GM18505 (cell line): Measurements from ENCODE around the gene SAMHD1.
"Not testable (repeated sequence)": the region's sequence is repeated elsewhere in the genome, so short reads cannot be mapped to it uniquely, and the experiment has no call there.

Experiments
- ATAC-seq: cut with Tn5 transposase; IDR thresholded peaks from one replicate; pipeline ENCODE4 v1.9.1; 2021; ENCODE audit not compliant: unreplicated experiment
- POLR2A ChIP-seq: IDR thresholded peaks from 4 replicates; pipeline ENCODE4 v1.6.1; 2011; ENCODE audit warnings: borderline replicate concordance; ENCODE audit not compliant: insufficient read depth, insufficient read length; ENCODE audit errors: extremely low read depth

Gene SAMHD1

GRCh38 chr20:36951198-36951978 is at the start of gene SAMHD1:
Gene SAMHD1 (minus strand): TSS chr20:36951708. CDS start chr20:36951643, 65 bp downstream.
- ATAC-seq, result peak; percentile 80
- peak; percentile 81 for TF ChIP-seq POLR2A

- not testable (repeated sequence) for ATAC-seq
These were observed 48.7 kb upstream of the SAMHD1 start for GRCh38 chr20:37000171-37000570.

GRCh38 chr20:36998652-36999051 is 47.1 kb upstream of the SAMHD1 start:
- TF ChIP-seq POLR2A, result no peak
- no peak for ATAC-seq

GRCh38 chr20:36997121-36997520 is 45.6 kb upstream of the SAMHD1 start:
- no peak for TF ChIP-seq POLR2A
- ATAC-seq, result no peak

- not testable (repeated sequence) for ATAC-seq
These were observed 42.7 kb upstream of the SAMHD1 start for GRCh38 chr20:36994221-36994620.

GRCh38 chr20:36992802-36993334 is 41.4 kb upstream of the SAMHD1 start:
- no peak for ATAC-seq
- TF ChIP-seq POLR2A, result no peak

GRCh38 chr20:36991703-36992102 is 40.2 kb upstream of the SAMHD1 start:
- ATAC-seq, result no peak
- TF ChIP-seq POLR2A, result no peak

- ATAC-seq, result no peak
- no peak for TF ChIP-seq POLR2A
These were observed 38.3 kb upstream of the SAMHD1 start for GRCh38 chr20:36989797-36990196.

GRCh38 chr20:36988494-36988966 is 37.0 kb upstream of the SAMHD1 start:
- no peak for ATAC-seq
- TF ChIP-seq POLR2A, result no peak

- TF ChIP-seq POLR2A, result no peak
- no peak for ATAC-seq
These were observed 32.7 kb upstream of the SAMHD1 start for GRCh38 chr20:36984257-36984638.

- ATAC-seq, result no peak
- no peak for TF ChIP-seq POLR2A
These were observed 23.8 kb upstream of the SAMHD1 start for GRCh38 chr20:36975099-36975818.

- no peak for TF ChIP-seq POLR2A
- no peak for ATAC-seq
These were observed 23.2 kb upstream of the SAMHD1 start for GRCh38 chr20:36974660-36975059.

- TF ChIP-seq POLR2A, result no peak
- no peak for ATAC-seq
These were observed 19.6 kb upstream of the SAMHD1 start for GRCh38 chr20:36971103-36971502.
